Activated CD8-positive, alpha-beta memory T cell treated with anti-CD3 and anti-CD28 coated beads, Interleukin-2, amount 50 U/mL, for 4 hours (primary cell): ENCODE data around the gene VPS72.
"Not testable (repeated sequence)": the region's sequence is repeated elsewhere in the genome, so short reads cannot be mapped to it uniquely, and the experiment has no call there.

Experiments
- DNase-seq: peaks from one replicate; pipeline ENCODE4 v3.0.0-alpha.2; 2020

The VPS72 gene, protein sequence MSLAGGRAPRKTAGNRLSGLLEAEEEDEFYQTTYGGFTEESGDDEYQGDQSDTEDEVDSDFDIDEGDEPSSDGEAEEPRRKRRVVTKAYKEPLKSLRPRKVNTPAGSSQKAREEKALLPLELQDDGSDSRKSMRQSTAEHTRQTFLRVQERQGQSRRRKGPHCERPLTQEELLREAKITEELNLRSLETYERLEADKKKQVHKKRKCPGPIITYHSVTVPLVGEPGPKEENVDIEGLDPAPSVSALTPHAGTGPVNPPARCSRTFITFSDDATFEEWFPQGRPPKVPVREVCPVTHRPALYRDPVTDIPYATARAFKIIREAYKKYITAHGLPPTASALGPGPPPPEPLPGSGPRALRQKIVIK

DNA sequence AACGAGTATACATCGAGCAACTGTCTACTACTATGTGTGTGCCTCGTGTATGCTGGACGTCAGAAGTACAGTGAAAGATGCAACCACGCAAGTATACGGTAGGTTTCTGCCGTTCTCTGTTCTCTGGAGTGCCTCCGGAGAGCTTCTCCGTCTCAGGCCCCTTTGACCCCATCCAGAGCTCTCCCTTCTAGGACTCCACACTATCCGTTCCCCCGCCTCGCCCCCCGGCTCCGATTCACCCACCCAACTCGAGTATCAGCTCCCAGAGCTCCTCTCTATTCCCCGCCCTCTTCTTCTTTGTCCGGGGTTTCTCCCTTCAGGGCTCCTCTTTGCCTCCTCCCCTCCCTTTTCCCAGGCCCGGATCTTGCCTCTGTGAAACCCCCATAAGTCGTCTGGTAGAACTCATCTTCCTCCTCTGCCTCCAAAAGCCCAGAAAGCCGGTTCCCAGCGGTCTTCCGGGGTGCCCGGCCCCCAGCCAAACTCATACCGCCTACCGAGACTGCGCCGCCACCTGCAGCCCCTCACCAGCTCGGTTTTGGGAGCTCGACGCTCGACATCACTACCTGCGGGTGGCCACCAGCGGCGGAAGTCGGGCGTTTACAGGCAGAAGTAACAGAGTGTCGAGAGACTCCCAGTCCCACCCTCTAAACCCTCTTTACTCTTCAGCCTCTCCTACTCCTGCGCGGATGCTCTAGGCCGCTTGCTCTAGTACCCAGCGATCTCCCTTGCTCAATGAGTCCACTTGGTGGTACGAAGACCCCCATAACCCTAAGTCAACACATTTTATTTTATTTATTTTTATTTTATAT, at the start of gene VPS72:
TSS of gene VPS72 (minus strand) at position 561 of the 809 bp plus-strand sequence. CDS start at position 485, 76 bp downstream.
- DNase-seq = peak; percentile 81

DNA sequence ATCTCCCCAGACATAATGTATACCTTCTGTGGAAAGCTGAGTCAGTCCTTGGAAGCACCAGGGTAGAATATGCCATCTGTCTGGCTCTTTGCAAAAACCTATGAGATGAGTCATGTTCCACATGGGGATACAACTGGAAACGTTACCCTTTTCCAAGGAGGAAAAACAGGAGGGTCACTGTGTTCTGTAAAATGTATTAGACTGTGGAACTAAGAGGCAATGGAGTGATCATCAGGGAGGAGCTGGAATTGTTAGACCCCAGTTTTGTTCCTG, 48.4 kb upstream of the VPS72 start:
- no peak for DNase-seq

DNA sequence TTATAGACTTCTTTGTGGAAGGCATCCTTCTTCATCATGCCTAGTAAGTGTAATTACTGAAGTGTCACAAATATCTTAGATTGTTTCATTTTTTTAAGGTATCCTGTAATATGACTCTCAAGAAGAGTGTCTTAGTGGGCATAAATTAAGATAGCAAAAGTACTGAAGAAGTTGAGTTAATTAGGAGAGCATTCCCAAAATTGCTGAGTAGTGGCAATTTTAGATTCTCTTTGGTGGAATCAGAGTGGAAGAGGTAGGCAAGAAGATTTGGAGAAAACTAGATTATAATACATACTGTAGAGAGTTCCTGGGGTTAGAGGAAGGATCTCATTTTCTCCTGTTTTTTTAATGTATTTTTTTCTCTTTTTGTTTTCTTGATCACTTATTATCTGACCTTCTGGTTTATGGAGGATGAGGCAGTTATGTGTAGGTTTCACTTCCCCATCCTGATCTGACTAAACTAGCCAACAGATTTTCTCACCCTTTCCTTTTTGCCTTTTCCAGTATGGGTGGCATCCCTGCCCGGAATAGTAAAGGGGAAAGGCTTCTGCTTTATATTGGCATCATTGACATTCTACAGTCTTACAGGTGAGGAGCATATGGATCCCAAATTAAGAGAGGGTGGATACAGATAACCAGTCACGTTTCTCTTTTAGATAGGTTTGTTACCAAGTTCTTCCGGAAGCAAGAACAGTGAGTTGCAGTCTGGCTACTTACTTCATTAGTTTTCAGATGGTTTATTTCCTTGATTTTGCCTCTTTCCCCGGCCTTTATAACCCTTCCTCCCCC, 47.9 kb upstream of the VPS72 start:
- DNase-seq = no peak

DNA sequence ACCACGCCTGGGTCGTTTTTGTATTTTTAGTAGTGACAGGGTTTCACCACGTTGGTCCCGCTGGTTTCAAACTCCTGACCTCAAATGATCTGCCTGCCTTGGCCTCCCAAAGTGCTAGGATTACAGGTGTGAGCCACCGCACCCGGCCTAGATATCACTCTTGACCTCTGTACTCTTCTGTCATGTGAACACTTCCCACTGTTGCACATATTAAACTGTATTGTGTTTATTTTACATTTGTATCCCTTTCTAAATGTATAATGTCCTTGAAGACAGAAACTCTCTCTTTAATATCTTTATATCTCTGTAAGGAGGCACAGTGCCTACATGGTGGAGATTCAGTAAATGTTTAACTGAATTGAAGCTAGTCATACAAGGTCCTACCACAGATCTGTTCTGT, 45.2 kb upstream of the VPS72 start:
- DNase-seq = no peak

DNA sequence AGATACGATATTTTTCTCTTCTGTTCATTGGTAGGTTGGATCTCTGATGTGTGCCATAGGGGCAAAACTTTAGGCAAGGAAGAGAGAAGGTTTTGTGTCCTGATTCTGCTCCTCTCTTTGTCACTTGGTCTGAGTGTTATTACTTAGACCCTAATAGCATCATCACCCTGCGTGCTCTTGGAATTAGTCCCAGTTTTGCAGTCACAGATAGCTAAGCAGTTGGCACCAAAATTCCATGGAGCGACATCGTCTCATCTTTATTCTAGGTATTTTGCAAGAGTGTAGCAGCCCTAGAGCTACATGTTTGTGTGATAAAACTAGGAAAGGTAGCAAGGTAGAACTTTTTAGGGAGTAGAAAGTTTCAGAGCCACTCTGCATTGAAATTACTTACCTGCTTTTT, 32.1 kb upstream of the VPS72 start:
- no peak for DNase-seq

DNA sequence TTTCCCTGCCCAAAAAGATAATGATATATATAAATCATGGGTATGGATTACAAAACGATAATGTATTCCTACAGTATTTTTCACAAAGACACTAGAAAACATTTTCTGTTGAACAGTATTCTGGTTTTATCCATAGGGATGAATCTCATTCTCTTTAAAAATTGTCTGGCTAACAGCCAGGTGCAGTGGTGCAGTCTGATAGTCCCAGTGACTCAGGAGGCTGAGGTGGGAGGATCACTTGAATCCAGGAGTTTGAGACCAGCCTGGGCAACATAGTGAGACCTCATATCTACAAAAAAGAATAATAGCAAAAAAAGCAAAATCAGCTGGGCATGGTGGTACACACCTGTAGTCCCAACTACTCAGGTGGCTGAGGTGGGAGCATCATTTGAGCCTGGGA, 31.6 kb upstream of the VPS72 start:
- DNase-seq = no peak

DNA sequence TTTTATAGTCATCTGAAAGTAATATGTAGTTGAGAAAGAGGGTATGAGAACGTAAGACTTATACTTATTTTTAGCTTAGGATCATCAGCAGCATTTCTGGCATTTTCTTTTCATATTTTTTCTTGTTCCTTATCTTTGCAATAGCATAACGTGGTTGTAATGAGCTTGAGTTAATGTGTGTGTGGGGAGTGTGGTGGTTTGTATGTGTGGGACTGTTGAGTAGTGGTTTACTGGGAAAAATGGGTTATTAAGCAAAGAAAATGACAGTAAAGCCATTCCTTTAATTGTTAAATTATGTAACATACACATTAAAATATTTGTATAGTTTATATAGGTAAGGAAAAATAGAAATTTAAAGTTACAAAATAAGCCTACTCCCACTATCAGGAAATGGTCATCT, 23.6 kb upstream of the VPS72 start:
- DNase-seq = no peak

DNA sequence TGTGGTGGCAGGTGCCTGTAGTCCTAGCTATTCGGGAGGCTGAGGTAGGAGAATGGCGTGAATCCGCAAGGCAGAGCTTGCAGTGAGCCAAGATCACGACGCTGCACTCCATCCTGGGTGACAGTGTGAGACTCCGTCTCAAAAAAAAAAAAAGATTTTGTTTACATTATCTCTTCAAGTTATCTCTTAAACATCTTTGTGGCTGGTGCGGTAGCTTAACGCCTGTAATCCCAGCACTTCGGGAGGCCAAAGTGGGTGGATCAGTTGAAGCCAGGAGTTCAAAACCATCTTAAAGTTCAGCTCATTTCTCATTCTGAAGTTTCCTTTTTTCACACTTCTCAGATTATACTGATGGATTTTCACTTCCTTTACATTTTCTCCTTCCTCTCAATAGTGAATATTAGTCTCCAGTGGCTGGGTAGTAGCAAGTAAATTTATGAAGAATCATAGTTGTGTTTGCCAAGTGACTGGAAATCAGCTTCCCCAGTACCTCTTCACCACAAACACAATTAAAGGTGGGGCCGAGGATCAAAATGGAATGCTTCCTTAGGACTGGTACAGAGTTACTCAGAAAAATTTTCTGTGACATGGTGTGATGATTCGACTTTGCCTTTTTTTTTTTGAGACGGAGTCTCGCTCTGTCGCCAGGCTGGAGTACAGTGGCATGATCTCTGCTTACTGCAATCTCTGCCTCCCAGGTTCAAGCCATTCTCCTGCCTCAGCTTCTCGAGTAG, 22.1 kb upstream of the VPS72 start:
- no peak for DNase-seq

DNA sequence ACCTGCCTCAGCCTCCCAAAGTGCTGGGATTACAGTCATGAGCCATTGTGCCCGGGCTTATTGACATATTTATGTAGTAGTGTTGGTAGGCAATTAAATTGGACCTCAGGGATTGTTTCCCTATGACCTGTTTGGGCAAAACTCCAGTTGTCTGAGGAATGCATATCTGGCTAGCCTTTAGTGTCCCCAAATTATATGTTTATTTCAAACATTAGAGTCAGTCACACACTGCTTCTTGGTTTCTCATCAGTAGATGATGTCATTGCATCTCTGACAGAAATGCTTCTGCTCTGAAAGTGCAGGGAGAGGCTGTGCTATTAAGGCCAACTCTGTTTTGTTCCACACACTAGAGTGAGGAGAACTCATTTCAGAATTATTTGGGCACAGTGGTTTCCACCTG, 20.8 kb upstream of the VPS72 start:
- DNase-seq = no peak

DNA sequence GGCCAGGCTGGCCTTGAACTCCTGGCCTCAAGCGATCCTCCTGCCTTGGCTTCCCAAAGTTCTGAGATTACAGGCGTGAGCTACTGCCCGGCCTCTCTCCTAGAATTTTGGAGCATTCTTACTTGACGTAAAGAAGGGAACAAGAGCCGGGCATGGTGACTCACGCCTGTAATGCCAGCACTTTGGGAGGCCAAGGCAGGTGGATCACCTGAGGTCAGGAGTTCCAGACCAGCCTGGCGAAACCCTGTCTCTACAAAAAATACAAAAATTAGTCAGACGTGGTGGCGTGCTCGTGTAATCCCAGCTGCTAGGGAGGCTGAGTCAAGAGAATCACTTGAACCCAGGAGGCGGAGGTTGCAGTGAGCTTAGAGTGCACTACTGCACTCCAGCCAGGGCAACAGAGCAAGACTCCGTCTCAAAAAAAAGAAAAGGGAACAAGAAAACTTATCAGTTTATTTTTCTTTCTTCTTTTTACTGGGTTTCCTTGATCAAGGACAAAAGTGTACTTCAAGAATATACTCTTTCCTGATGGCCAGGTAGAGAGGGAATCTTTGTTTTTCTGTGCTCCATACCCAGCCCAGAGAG, 15.5 kb upstream of the VPS72 start:
- not testable (repeated sequence) for DNase-seq

DNA sequence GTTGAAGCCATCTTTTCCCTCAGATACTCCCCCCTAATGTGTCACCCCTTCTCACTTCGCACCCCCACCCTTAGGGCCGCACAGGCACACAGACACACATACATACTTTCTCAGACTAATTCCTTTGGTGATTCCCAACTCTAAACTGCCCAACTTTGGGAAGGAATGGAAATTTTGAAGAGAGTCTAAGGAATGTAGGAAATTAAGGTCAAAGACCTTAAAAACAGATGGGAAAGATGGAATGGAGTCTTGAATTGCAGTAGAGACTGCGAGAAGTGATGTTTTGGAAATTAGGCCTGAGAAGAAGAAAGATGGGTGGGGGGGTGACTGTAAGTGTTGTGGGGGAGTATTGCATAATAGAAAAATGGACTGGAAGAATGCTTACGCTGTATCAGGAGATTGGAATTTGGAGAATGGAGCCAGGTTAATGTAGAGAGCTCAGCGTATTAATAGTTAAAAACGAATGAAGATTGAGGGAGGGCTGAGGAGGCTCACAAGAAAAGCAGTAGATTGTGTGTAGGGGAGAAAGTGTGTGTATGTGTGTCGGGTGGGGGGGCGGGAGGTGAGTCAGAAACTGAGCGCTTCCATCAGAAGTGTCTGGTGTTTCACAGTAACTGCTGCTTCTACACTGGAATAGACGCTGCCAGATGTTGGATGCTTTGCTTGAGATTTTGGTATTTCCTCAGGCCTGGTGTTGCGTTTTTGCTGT, 10.0 kb upstream of the VPS72 start:
- no peak for DNase-seq

DNA sequence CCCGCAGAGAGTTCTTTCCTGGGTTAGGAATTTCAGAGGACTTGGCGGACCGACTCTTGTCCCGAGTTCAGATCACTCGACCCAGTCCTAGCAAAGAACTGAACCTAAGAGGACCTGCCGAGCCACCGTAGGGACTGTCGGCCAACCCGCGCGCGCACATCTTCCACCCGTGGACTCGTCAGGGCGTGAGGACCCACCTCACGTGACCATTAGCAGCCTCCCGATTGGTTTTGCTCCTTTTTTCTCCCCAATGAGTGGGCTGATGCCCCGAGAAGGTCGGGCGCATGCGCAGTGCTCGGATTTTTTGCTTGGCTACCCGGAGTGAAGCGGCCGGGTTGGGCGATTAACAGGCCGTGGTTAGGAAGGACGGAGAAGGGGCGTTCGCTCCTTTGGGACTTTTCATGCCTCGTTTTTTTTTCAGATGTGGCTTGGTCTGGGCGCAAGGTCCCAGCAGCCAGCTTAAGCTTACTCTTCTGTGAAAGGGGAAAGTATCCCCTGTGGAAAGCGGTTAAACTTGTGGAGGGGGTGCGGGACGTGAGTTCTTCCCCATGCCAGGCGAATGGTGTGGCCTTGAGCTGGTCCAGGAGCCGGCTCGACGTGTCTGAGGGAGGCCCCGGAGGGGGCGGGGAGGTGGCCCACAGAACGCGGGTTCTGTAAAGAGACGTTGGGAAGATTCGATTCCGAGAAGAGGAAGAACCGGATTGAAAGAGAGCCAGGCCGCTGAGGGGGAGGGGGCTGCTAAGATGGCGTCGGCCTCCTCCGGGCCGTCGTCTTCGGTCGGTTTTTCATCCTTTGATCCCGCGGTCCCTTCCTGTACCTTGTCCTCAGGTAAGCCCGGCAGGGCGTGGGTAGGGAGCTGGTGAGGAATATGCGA, 8.5 kb upstream of the VPS72 start, which contains the start of gene PIP5K1A:
TSS of gene PIP5K1A (plus strand) at position 299 of the 874 bp plus-strand sequence. CDS start at position 744, 445 bp downstream.
- DNase-seq = peak; percentile 99

DNA sequence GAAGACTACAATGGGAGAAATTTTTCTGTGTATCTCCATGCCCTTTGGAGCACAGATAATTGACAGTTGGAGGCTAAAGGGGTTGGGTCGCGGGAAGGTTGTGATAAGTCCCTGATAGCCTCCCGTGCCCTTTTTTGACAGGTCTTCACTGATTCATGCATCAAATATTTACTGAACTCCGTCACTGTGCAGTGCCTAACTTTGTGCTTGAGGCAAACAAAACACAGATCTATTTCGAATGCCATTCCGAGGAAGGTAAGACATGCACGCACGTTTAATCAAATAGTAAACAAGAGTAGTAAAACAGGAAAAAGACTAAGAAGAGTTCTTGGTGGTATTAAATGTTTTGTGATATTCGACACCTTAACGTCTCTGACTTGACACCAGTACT, 7.9 kb upstream of the VPS72 start:
- no peak for DNase-seq

DNA sequence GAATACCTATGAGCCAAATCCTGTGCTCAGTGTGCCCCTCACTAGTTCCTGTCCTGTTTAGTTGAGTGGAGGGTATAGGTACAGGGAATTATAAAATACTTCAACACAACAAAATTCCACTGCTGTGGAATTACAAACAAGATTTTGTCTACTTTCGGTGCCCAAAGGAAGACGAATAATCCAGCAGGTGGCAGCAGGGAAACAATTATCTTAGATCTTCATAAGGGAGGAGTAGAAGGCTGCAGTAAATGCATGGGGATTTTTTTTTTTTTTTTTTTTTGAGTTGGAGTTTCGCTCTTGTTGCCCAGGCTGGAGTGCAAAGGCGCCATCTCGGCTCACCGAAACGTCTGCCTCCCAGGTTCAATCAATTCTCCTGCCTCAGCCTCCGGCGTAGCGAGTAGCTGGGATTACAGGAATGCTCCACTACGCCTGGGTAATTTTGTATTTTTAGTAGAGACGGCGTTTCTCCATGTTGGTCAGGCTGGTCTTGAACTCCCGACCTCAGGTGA, 6.3 kb upstream of the VPS72 start:
- peak; percentile 42 for DNase-seq

DNA sequence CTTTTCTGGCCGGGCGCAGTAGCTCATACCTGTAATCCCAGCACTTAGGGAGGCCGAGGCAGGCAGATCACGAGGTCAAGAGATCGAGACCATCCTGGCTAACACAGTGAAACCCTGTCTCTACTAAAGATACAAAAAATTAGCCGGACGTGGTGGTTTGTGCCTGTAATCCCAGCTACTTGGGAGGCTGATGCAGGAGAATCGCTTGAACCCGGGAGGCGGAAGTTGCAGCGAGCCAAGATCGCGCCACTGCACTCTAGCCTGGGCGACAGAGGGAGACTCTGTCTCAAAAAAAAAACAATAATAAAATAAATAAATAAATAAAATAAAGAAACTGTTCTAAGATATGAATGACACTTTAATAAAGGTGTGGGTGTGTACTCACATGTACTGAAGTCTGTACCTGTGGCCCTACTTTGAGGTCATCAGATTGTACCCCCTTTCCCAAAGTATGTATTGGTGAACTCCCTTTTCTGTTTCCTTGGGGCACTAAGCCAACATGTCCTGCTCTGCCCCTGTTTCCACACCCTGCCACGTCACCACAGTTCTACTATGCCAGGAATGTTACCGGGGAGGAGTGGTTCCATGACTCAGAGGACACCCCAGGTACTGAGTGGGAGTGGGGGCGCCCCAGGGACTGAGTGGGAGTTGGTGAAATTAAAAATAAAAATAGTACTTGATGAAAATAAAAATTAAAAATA, 5.0 kb upstream of the VPS72 start:
- not testable (repeated sequence) for DNase-seq

DNA sequence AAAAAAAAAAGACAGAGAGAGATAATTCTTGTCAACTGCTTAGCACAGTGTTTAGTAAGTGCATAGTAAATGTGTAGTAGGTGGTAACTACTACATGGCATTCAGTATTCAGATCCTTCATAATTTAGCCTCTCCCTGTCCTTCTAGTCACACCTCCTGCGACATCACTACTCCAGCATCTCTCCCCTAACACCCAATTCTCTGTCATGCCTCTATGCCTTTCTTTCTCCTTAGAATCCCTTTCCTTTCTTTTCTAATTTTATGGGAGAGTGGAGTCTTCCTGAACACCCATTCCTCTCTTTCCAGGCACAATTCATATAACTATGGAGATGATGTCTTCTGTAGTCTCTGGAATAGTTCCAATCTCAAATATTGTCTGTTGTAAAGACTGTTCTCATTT, 3.9 kb upstream of the VPS72 start:
- DNase-seq = no peak

DNA sequence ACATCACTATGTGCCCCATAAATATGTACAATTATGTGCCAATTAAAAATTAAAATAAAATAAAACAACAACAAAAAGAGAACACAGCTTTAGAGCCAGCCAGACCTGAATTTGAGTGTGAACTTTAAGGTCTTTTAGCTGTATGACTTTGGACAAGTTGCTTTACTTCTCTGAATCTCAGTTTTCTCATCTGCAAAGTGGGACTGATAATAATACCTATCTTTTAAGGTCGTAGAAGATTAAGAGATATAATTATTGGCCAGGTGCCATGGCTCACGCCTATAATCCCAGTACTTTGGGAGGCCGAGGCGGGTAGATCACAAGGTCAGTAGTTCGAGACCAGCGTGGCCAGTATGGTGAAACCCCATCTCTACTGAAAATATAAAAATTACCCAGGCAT, 3.3 kb upstream of the VPS72 start:
- DNase-seq = no peak

DNA sequence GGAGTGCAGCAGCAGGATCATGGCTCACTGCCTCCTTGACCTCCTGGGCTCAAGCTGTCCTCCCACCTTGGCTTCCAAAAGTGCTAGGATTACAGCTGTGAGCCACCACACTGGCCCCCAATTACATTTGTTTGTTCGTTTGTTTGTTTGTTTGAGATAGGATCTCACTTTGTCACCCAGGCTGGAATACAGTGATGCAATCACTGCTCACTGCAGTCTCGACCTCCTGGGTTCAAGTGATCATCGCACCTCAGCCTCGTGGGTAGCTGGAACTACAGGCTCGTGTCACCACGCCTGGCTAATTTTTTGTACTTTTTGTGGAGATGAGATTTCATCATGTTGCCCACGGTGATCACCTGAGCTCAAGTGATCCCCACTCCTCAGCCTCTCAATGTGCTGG, 2.0 kb upstream of the VPS72 start:
- no peak for DNase-seq

DNA sequence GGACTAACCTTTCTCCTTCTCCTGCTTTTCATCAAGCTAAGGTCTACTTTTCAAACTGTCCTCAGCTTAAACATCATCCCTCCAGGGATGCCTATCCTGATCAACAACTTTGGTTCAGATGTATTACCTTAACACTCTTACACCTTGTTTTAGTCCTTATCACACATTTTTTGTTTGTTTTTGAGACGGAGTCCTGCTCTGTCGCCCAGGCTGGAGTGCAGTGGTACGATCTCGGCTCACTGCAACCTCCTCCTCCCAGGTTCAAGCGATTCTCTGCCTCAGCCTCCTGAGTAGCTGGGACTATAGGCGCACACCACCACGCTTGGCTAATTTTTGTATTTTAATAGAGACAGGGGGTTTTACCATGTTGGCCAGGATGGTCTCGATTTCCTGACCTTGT, 1.3 kb downstream of the VPS72 start:
- not testable (repeated sequence) for DNase-seq

DNA sequence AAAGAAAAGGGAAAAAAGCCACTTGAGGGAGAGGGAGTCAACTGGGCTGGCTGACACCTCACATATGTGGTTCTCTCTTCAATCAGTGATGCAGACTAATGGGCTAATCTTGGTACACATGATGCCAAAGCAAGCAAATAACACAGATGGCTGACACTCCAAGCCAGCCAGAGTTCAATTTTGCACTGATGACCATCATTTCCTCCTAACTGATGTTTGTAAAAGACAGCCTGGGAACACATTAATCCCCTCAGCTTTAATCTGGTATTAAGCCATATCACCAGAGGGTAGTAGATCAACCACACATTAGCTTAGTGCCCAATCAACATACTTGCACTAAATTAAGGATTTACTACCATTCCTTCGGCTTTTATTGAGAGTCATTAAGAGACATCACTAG, 2.8 kb downstream of the VPS72 start:
- DNase-seq = no peak
